HUES48 (cell line): ENCODE results near the gene CTNNB1.

ENCODE experiments used
- H3K27ac ChIP-seq: one replicate; pipeline ENCODE4 v1.7.0; 2013; ENCODE audit warnings: low read depth, low read length, inconsistent platforms
- H3K27me3 ChIP-seq: 2 replicates; pipeline ENCODE4 v1.6.1; 2013; ENCODE audit warnings: mild to moderate bottlenecking, low read length; ENCODE audit not compliant: control insufficient read depth, insufficient read depth
- H3K36me3 ChIP-seq: 2 replicates; pipeline ENCODE4 v1.6.1; 2013; ENCODE audit warnings: low read length; ENCODE audit not compliant: control insufficient read depth, insufficient read depth
- H3K4me1 ChIP-seq: 2 replicates; pipeline ENCODE4 v1.6.1; 2013; ENCODE audit warnings: mild to moderate bottlenecking, low read length; ENCODE audit not compliant: control insufficient read depth, insufficient read depth
- H3K4me3 ChIP-seq: 2 replicates; pipeline ENCODE4 v1.5.1; 2013; ENCODE audit warnings: mild to moderate bottlenecking, low read depth, low read length
- H3K9ac ChIP-seq: 2 replicates; pipeline ENCODE4 v1.6.1; 2013; ENCODE audit warnings: mild to moderate bottlenecking, low read depth, low read length, moderate library complexity
- H3K9me3 ChIP-seq: 2 replicates; pipeline ENCODE4 v1.6.1; 2013; ENCODE audit warnings: low read length; ENCODE audit not compliant: control insufficient read depth, insufficient read depth

The CTNNB1 gene

DNA sequence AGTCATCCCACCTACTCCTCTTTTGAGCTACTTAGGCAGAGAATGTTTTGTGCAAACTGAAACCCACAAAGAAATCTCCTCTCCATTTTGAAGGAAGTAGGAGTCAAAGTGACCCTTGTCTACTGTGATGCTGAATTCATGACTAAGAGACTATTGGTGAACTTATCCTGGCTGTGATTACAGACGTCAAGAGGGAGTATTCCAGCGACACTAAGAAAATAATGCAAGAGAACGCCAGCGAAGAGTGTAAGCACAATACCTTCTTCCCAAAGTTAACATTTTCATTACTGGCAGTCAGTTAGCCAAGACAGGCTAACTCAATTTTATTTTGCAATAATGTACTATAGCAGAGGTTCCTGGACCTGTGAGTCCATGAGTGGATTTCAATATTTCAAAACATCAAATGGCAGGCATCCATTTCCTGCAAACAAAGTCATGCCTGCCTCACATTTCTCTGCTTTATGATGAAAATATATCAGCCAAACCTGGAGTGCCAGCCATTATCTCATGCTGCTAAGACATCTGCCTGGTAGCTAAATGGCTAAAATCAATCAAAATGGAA is 59.0 kb downstream of the CTNNB1 start:
- H3K4me3 ChIP-seq = no peak overlapping the region

GRCh38 chr3:41259449-41260062 is 60.3 kb downstream of the CTNNB1 start:
- H3K27ac ChIP-seq = no peak overlapping the region
- no peaks in the 10 kb centered on the region for H3K36me3 ChIP-seq
- H3K4me3 ChIP-seq = no peak overlapping the region
- no peaks in the 10 kb centered on the region for H3K27me3 ChIP-seq
- H3K9me3 ChIP-seq = no peaks in the 10 kb centered on the region
- no peaks in the 10 kb centered on the region for H3K4me1 ChIP-seq
- H3K9ac ChIP-seq = no peak overlapping the region

More for the DNA sequence above, 59.0 kb downstream of the CTNNB1 start:
- Histone ChIP-seq H3K4me1 (no peaks in the 10 kb centered on the region), H3K27ac (no peak overlapping the region), H3K27me3 (no peaks in the 10 kb centered on the region), H3K36me3 (no peaks in the 10 kb centered on the region), H3K9ac (no peak overlapping the region), H3K9me3 (no peaks in the 10 kb centered on the region)

GRCh38 chr3:41260063-41260450 is 60.8 kb downstream of the CTNNB1 start:
- H3K36me3 ChIP-seq = no peaks in the 10 kb centered on the region
- no peaks in the 10 kb centered on the region for H3K4me1 ChIP-seq
- H3K27me3 ChIP-seq = no peaks in the 10 kb centered on the region
- H3K9me3 ChIP-seq = no peaks in the 10 kb centered on the region
- H3K27ac ChIP-seq = no peak overlapping the region
- no peak overlapping the region for H3K9ac ChIP-seq
- no peak overlapping the region for H3K4me3 ChIP-seq

DNA sequence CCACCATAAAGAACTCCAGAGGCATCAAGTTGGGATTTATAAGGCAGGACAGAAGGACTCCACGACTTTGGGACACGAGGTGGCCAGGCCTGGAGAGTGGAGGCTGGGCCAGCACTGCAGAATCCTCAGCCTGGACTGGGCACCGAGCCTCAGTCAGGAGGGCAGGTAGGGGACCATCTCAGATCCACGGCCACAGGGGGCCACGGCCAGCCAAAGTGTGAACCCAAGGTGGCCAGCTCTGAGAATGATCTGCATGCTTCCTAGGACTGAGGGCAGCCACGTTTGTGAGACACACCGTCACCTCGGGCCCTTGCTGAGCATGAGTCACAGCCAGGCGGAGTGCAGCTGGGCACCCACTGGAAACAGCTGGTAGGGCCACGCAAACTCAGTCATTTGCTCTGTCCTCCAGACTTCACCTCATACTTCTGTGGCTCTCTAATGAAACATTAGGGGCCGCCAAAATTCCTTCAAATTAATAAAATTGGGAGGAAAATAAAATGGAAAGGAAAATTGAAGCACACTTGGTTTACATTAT is 65.8 kb downstream of the CTNNB1 start:
- Histone ChIP-seq H3K27ac (no peak overlapping the region), H3K4me3 (no peak overlapping the region), H3K4me1 (no peaks in the 10 kb centered on the region), H3K9ac (no peak overlapping the region), H3K27me3 (no peaks in the 10 kb centered on the region), H3K36me3 (no peaks in the 10 kb centered on the region), H3K9me3 (no peaks in the 10 kb centered on the region)

DNA sequence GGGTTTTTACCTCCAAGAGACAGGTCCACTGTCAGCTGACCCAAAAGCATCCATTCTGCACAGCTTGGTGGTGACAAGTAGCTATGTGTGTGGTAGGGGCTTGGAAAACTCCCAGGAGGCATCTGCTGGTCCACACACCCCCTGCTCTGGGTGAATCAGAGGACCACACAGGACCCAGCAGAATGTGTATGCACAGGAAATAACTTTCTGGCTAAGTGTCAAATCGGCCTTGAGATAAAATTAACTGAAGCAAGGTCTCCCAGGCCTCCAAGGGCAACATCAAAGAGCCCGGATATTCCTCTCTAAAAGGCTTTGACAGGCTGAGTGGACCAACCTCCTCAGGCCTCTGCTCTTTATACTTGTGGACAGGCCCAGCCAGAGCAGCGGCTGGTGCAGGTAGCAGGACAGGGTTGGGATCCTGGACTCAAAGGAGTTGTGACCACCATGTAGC is 66.5 kb downstream of the CTNNB1 start:
- Histone ChIP-seq H3K9ac (no peak overlapping the region), H3K4me3 (no peak overlapping the region)

GRCh38 chr3:41267975-41268640 is 68.8 kb downstream of the CTNNB1 start:
- Histone ChIP-seq H3K9ac (no peak overlapping the region), H3K4me1 (no peaks in the 10 kb centered on the region), H3K36me3 (no peaks in the 10 kb centered on the region), H3K9me3 (0 out of 2 replicates have a peak, but pooled peaks cover 1% of the 10 kb centered on the region), H3K4me3 (no peak overlapping the region), H3K27ac (no peak overlapping the region), H3K27me3 (no peaks in the 10 kb centered on the region)

More for the DNA sequence above, 66.5 kb downstream of the CTNNB1 start:
- H3K9me3 ChIP-seq = no peaks in the 10 kb centered on the region
- H3K4me1 ChIP-seq = no peaks in the 10 kb centered on the region
- no peaks in the 10 kb centered on the region for H3K27me3 ChIP-seq
- H3K36me3 ChIP-seq = no peaks in the 10 kb centered on the region
- no peak overlapping the region for H3K27ac ChIP-seq

GRCh38 chr3:41272667-41273066 is 73.4 kb downstream of the CTNNB1 start:
- H3K27ac ChIP-seq = no peak overlapping the region
- no peaks in the 10 kb centered on the region for H3K36me3 ChIP-seq
- peaks cover under 1% of the 10 kb centered on the region; the same call in 1 of the 2 replicates for H3K4me1 ChIP-seq
- H3K9me3 ChIP-seq = peaks cover 4% of the 10 kb centered on the region; the same call in 1 of the 2 replicates
- no peak overlapping the region for H3K4me3 ChIP-seq
- no peak overlapping the region for H3K9ac ChIP-seq
- no peaks in the 10 kb centered on the region for H3K27me3 ChIP-seq

DNA sequence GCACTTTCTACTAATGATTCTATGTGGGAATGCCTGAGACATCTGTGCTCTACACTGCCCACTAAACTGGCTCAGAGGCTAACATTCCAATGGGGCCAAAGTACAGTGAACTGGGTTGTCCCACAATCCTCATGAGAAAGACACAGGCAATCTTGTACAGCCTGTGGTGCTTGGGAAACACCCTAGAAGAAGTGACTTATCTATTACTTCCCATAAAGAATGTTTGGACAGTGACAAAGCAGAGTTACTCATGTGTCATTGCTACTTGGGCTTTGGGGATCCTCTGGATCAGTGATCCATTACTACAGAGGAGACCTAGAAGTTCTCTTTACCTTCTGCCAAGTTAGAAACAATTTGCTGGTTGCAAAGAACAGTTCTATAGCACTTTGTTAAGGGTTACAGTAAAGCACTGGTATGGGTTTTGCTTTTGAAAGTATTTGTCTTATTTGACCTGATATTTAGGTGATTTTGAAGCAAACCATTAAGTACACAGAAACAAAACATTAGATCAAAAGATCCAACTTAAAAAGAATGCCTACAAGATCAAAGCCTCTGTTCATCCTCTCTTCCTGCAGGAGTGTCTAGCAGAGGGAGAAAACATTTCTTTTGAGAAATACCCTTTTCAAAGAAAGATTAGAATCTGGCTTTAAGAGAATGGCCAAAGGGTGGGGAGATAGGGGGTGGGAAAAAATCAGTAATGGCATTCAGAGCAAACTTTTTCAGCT is 75.8 kb downstream of the CTNNB1 start:
- Histone ChIP-seq H3K9ac (no peak overlapping the region), H3K27me3 (no peaks in the 10 kb centered on the region), H3K36me3 (no peaks in the 10 kb centered on the region), H3K4me1 (peaks cover 7% of the 10 kb centered on the region), H3K4me3 (no peak overlapping the region), H3K27ac (peak overlapping the region; percentile 35), H3K9me3 (peaks cover 4% of the 10 kb centered on the region; the same call in 1 of the 2 replicates)

DNA sequence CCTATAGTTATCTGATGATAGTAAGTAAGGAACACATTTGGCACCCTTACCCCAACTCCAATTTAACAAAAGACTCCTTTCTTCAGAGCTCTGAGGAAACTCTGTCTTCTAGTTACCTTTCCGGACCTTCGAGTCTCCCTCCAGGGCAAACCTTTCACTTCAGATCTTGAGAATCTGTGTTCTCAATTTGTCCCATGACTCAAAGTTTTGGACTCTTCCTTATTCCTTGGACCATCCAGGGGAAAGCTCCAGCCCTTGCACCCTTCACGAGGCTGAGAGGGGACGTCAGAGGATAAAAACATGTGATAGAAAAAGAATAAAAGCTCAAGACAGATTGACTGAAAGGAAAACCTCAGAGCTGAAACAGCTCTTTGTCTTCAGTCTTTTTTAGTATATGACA is 76.9 kb downstream of the CTNNB1 start:
- Histone ChIP-seq H3K36me3 (no peaks in the 10 kb centered on the region), H3K9me3 (peaks cover 4% of the 10 kb centered on the region; the same call in 1 of the 2 replicates)

DNA sequence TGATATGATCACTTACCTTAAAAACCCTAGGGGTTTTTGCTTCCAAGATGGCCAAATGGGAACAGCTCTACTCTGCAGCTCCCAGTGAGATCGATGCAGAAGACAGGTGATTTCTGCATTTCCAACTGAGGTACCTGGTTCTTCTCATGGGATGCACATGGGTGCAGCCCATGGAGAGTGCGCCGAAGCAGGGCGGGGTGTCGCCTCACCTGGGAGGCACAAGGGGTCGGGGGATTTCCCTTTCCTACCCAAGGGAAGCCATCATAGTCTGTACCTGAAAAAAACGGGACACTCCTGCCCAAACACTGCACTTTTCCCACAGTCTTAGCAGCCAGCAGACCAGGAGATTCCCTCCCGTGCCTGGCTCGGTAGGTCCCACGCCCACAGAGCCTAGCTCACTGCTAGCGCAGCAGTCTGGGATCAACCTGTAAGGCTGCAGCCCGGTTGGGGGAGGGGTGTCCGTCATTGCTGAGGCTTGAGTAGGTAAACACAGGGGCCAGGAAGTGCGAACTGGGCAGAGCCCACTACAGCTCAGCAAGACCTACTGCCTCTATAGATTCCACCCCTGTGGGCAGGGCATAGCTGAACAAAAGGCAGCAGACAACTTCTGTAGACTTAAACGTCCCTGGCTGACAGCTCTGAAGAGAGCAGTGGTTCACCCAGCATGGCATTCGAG is 78.6 kb downstream of the CTNNB1 start:
- H3K27ac ChIP-seq = no peak overlapping the region
- no peaks in the 10 kb centered on the region for H3K36me3 ChIP-seq
- H3K4me3 ChIP-seq = peak overlapping the region; percentile 17; the same call in 1 of the 2 replicates
- H3K4me1 ChIP-seq = peaks cover 7% of the 10 kb centered on the region
- H3K27me3 ChIP-seq = no peaks in the 10 kb centered on the region
- peaks cover 4% of the 10 kb centered on the region; the same call in 1 of the 2 replicates for H3K9me3 ChIP-seq
- H3K9ac ChIP-seq = no peak overlapping the region

More for the DNA sequence above, 76.9 kb downstream of the CTNNB1 start:
- H3K9ac ChIP-seq = no peak overlapping the region
- H3K27me3 ChIP-seq = no peaks in the 10 kb centered on the region
- no peak overlapping the region for H3K27ac ChIP-seq
- peaks cover 7% of the 10 kb centered on the region for H3K4me1 ChIP-seq
- H3K4me3 ChIP-seq = no peak overlapping the region
